Midbrain (tissue), 1 donor: Measurements from ENCODE around the gene ATCAY.
A peak's percentile ranks its signal among the peaks of the same experiment; 100 is the strongest.
"Not testable (repeated sequence)": the region's sequence is repeated elsewhere in the genome, so short reads cannot be mapped to it uniquely, and the experiment has no call there.

ENCODE experiments used
- DNase-seq: peaks from one replicate; lab custom pipeline; 2025; lab: John Stamatoyannopoulos, UW

The ATCAY gene

DNA sequence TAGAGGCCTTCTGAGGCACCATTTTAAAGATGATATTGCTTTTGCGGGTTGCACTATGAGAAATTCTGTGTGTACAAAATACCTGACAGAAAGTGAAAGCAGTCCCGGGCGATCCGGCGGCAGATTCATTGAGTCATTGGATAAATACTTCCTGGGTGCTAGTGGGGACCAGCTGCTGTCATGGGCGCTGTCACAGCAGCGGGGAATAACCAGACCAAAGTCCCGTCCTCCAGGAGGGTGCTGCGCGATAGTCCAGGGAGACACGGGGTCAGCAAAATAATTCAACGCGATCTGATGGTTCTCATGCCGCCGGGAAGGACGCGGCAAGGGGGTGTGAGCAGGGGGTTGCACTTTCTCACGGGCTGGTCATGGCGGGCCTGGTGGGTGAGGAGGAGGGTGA is 25.2 kb upstream of the ATCAY start:
- no peak for DNase-seq

DNA sequence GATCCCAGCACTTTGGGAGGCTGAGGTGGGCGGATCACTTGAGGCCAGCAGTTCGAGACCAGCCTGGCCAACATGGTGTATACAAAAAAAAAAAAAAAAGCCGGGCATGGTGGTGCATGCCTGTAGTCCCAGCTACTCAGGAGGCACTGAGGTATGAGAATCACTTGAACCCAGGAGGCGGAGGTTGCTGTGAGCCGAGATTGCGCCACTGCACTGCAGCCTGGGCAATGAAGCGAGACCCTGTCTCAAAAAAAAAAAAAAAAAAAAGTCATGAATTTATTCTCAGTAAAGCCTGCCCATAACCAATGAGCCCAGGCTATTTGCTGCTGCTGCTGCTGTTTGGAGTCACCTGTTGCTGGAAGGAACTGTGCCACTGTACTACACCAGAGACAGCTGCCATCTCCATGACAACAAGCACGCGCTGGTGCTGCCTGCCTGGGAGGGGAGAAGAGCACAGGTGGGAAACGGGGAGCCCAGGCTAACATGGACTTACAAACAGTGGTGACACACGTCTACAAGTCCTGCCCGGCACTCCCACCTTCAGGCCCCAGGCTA is 23.0 kb upstream of the ATCAY start:
- peak; percentile 1 for DNase-seq

DNA sequence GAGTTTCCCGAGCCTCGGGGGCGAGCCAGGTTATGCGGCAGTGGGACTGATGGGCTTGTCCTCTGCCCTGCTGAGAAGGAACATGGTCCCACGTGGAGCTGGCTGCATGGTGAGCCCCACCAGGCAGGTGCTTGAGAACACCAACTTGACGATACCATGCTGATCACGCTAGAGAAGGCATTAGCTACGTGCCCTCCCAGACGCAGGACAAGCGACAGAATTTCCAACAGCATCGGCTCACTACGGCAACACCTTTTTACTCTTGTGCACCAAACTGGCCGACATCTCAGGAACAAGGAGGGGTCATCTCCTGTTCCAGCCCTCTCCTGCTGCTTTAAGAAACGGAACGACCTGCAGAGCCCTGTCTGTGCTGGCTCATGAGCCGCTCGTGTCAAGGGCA is 20.0 kb upstream of the ATCAY start:
- DNase-seq: no peak

DNA sequence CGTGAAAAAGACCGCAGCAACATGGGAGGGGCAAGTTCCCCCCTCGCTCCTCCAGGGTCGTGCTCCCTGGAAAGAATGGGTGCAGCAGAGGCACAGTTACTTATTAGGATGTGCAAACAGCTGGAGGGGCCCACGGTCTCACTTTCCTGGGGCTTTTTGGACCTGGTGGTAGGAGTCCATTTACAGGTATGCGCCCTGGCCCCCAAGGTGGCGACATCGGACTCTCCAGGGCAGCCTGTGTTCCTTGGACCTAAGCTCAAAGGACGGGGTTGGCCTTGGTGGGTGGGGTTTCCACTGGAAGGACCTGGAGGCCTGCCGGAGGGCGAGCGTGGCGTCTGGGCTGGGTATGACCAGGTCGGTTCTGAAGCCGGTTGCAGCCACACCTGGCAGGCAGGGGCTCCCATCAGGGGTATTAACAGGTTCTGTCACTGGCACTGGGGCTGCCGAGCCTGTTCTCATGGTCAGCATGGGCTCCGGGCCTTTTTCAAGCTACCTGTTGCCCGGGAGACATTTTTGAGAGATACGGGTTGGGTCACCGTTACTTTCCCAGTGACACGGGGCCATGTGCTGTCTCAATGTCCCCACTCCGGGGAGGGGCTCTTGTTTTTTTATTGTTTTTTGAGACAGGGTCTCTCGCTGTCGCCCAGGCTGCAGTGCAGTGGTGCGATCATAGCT is 17.5 kb upstream of the ATCAY start:
- no peak for DNase-seq

DNA sequence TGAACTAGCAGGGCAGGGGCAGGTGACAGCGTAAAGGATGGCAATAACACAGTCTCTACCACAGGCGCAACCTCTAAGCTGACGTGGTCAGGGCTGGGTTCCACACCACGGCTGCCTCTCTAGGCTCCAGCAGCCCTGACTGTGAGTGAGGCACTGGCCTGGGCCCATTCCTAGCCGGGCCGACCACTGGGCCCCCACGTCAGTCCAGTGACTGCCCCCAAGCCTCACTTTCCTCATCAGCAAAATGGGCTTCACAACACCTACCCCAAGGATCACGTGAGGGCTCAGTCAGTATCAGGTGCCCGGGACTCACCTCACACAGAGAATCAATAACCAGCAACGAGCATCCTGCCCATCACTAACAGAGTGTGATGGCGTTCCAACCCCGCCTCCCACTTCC is 16.8 kb upstream of the ATCAY start:
- DNase-seq: no peak

DNA sequence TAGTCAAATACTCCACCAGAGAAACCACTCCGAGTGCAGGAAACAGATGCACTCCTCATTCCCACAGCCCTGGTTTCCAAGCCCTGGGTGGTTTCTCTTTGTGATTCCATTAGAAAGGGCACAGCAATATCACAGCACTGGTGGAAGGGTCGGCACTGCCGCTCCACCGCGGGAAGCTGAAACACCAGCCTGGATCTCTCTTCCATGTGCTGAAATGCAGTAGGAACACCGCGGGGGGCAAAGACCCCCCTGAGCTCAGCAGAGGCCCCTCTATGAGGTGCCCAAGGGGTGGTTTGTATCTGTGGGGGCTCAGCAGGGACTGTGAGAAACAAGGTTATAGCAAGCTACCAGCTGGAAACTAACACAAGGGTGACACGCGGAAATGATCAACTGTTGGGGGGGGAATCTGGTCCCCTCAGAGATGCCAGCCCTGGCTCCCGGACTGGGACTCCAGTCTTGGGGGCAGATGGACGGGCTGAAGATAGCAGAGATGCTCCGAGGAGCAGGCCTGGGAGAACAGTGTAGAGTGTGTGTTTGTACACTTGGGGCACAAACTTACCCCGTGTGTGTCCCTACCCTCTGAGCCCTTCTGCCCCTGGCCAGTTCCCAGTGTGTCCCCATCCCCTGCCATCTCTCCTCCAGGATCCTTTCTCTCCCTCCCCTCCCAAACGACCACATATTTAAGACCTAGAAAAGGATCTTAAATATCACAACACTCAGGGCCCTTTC is 13.4 kb upstream of the ATCAY start:
- no peak for DNase-seq

DNA sequence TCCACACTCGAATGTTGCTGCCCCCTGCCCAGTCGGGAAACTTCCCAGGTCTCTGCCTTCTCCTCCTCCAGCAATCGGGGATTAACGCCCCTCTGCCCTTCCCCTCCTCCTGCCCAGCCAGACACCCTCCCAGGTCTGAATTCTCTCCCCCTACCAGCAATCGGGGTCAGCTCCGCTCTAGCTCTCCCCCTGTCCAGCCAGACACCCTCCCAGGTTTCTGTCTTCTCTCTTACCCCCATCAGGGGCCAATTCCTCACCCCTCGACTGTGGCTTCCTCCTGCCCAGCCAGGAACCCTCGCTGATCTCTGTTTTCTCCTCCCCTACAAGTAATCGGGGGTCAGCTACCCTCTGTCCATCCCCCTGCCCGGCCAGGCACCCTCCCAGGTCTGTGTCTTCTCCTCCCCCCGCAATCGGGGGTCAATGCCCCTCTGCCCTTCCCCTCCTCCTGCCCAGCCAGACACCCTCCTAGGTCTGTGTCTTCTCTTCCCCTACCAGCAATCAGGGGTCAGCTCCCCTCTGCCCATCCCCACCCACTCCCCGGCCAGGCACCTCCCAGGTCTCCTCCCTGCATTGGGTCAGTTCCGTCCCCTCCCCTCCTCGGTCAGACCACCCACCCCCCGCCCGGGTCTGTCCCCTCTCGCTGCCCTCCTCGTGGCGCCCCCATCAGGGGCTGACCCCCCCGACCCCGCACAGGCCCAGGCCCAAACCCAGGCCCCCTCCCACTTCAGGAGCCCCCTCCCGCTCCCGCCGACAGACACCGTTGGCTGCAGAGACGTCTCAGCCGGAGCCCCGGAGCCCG is 12.3 kb upstream of the ATCAY start:
- DNase-seq: no peak

DNA sequence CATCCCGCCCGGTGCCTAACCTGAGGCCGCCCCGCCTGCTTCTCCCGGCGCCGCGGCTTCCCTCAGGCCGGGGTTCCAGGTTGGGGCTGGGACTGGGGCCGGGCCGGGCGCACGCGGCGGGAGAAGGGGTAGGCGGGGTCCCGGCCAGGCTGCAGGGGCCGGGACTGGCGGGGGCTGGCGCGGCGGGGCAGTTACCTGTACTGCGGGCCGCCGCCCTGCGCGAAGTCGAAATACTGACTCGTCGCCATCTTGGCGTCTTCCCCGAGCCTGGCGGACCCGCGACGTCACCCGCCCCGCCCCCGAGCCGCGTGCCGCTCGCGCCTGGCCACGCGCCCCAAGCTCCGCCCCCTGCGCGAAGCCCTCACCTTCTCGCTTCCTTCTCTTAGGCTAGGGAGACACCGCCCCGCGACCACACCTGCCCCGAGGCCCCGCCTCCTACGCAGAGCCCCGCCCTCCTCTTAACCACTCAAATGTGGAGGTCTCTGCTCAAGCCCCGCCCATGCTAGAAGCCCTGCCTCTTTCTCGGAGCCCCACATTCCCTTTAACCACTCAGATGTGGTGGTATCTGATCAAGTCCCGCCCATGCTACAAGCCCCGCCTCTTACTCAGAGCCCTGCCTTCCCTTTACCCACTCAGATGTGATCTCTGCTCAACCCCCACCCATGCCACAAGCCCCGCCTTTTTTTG is 11.6 kb upstream of the ATCAY start, which contains the start of gene ZFR2:
ZFR2 (minus strand) TSS at position 269 of the 687 bp plus-strand sequence; CDS start at position 248, 21 bp downstream.
- DNase-seq: peak; percentile 17

DNA sequence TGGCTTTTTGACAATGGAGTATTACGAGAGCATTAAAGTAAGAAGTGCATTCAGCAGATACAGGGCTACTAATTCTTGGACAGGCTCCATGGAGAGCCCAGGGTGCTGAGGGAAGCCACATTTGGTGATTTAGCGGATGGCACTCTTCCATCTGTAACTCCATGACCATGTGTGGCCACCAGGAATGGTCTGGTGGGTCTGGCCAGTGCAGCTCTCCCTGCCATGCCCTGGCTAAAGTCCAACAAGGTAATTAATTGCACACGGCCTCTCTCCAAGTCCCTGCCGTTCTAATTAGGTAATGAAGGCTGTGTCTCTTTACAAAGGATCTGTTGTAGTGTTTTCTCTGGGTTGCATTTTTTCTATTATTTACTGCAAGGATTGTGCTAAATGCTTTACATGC is 7.3 kb upstream of the ATCAY start:
- DNase-seq: no peak

DNA sequence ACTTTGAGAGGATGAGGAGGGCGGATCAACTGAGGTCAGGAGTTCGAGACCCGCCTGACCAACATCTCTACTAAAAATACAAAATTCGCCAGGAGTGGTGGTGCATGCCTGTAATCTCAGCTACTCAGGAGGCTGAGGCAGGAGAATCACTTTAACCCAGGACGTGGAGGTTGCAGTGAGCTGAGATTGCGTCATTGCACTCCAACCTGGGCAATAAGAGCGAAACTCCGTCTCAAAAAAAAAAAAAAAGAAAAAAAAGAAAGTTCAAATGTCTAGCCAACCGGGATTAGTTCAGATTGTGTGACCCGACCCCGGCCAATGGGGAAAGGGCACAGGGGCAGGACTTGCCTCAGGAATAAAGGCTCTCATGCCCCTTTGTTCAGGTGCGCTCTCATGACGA is 5.8 kb upstream of the ATCAY start:
- not testable (repeated sequence) for DNase-seq

DNA sequence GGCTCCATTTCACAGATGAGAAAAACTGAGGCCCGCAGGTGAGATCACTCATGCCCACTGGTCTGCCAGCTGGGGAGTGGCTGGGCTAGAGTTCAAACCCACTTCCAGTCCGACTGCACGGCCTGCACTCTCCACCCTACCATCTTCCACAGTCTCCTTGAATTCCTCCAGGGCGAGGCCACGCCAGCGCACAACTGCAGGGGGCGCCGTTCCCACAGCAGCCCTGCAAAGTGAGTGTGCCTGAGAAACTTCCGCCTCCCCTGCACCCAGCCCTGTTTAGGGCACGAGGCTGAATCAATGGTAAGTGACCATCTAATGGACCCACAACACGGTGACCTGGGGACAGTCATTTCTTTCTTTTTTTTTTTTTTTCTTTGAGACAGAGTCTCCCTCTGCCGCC is 829 bp upstream of the ATCAY start:
- no peak for DNase-seq

DNA sequence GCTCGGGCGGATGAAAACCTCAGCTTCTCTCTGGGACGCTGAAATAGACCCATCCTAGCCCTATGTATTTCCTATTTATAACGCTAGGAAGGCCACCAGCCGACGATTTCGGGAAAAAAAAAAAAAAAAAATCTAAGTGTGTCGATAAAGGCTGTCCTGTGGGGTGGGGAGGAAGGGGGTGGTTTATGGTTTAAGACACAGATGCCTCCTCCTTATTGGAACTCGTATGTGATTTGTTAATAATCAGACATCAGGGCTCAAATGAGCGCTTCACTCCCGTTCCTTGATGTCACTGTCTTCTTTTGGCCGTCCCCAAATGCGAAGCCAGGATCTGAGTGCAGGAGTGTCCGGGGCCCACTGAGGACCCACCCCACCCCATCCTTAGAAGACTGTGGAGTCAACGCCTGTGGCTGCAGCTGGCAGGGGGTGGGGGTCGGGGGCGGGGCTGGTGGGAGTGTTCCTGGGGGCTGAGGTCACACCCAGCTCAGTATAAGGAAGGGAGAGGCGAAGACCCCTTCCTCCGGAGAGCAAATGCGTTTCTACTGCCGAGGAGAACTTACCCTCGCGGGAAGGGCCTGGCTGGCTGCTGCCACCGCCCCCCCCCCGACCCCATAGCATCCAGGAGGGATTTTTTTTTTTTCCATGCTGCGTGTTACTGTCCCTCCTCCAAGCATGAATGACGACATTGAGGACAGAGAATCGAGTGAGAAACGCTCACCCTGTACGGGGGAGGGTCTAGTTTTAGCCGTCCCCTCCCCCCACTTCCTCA is 971 bp downstream of the ATCAY start:
- no peak for DNase-seq

DNA sequence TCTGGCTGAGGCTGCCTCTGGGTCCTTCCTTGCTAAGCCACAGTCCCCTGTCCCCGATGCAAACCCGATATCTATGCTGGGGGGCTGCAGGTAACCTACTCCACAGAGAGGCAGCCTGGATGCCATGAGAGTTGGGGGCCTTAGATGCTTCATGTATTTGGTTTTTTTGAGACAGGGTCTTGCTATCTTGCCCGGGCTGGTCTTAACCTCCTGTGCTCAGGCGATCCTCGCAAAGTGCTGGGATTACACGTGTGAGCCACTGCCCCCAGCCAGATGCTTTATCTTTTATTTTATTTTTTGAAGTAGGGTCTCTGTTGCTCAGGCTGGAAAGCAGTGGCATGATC is 1.5 kb downstream of the ATCAY start:
- DNase-seq: no peak

DNA sequence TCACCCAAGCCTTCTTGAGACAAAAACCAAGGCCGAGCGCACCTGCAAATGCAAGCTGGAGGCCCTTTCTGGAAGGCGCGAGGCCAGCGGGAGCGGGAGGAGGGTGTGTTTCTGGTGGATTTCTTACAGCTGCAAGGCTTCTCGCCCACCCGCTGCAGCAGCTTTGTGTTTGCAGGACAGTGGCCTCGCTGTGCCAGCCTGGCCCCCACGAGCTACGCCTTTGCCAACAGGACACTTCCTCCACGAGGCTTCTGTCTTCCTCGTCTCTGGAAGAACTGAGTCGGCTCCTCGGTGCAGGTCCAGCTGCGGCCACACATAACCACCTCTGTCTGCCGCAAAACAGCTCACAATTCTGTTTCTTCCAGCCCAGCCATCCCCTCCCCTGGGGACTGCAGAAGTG is 10.1 kb downstream of the ATCAY start:
- peak; percentile 16 for DNase-seq

DNA sequence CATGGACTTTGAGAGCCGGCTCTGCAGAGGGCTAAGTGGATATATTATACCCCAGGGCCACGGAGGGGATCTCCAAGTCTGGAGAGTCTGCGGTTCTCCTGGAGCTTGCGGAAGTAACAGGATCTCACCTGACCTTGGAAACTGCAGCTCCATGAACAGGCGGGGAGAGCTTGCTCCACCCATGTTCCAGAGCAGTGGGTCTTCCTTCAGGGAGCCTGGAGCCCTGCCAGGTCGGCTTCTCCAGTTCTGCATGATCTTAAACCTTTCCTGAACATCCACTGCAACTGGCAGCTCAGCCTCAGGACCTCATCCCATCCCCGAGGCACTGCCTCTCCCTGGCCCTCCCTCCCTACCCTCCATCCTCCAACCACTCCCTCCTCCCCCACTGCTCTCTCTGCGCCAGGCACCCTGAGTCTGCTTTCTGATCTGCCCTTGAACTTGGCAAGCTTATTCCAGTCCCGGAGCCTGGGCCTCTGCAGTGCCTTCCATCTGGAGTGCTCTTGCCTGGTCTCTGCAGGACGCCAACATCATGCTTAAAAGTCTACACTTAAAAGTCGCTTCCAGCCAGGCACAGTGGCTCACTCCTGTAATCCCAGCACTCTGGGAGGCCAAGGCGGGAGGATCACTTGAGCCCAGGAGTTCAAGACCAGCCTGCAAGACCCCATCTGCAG is 13.2 kb downstream of the ATCAY start:
- DNase-seq: no peak

DNA sequence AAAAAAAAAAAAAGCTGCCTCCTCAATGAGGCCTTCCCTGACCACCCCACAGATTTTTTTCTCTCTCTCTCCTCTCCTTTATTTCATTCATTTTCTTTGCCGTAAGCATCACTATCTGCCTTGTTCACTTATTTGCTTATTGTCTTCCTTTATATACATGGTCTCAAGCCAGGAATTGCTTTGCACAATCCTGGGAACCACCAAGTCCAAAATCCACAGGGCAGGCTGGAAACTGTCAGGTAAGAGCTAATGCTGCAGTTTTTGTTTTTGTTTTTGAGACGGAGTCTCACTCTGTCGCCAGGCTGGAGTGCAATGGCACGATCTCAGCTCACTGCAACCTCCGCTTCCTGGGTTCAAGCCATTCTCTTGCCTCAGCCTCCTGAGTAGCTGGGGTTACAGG is 14.5 kb downstream of the ATCAY start:
- not testable (repeated sequence) for DNase-seq

DNA sequence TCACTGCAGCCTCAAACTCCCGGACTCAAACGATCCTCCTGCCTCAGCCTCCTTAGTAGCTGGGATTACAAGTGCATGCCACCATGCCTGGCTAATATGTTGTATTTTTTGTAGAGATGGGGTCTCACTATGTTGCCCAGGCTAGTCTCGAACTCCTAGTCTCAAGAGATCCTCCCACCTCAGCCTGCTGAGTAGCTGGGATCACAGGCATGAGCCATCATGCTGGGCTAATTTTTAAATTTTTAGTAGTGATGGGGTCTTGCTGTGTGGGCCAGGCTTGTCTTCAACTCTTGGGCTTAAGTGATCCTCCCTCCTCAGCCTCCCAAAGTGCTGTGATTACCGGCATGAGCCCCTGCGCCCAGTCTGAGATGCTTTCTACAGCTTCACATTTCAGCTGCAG is 15.3 kb downstream of the ATCAY start:
- no peak for DNase-seq

DNA sequence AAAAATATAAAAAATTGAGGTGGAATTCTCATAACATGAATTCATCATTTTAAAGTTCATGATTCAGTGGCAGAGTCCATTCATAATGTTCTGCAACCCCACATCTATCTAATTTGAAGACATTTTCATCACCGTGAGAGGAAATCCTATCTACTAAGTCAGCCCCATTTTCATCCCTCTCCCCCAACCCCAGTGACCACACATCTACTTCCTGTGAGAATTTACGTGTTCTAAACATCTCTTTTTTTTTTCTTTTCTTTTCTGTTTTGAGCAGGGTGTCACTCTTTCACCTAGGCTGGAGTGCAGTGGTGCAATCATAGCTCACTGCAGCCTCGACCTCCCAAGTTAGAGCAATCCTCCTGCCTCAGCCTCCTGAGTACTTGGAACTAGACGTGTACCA is 17.5 kb downstream of the ATCAY start:
- DNase-seq: no peak

DNA sequence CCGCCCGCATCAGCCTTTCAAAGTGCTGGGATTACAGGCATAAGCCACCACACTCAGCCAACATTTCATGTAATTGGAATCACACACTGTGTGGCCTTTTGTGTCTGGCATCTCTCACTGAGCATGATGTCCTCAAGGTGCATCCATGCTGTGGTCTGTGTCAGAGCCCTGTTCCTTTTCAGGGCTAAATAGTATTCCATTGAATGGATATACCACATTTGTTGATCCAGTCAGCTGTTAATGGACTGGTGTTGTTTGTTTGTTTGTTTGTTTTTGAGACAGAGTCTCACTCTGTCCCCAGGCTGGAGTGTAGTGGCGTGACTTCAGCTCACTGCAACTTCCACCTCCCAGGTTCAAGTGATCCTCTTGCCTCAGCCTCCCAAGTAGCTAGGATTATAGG is 17.9 kb downstream of the ATCAY start:
- DNase-seq: no peak

DNA sequence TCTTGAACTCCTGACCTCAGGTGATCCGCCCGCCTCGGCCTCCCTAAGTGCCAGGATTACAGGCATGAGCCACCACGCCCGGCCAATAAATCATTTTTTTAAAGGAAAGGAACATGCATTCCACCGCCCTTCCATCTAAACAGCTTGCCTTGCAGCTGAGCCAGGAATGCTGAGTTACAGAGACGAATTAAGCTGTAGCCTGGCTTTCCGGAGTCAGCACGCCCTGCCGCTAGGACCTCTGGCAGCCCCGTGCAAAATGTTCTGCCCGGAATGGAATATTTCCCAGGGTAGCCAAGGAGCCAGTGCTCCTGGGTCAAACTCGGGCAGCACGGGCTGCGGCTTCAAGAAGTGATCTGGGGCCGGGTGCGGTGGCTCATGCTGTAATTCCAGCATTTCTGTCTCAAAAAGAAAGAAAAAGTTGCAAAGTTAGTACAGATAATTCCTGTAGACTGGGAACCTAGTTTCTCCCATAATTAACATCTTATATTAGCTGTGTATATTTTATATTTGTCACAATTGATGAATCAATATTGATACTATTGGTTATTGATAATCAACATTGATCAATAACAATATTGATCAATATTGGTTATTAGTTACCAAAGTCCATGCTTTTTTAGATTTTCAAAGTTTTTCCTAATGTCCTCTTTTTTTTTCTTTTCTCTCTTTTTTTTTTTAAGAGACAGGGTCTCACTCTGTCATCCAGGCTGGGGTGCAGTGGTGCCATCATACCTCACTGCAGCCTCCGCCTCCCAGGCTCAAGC is 19.2 kb downstream of the ATCAY start:
- peak; percentile 2 for DNase-seq
